Measurements from ENCODE around the gene CRYAA. TPM values are rescaled to one million over a fixed set of nuclear protein-coding genes. Genes with fewer than 3 reads are reported as not detected.

The CRYAA gene
- total RNA-seq, 5 donors from 2014 or later (not counting 1 experiment from before 2014, with no cell fraction given): not detected

GRCh38 chr21:43195121-43196021 is 26.6 kb downstream of the CRYAA start:
- H3K9me3 Mint-ChIP-seq: peaks cover 5 to 16% (median 11%) of the 10 kb centered on the region in 3 donors
- peaks cover 19% of the 10 kb centered on the region for H3K36me3 Mint-ChIP-seq
- ATAC-seq (replicated peaks in 1 of 4) (no peak), DNase-seq (peak in 2 of 35 experiments; percentile 8 to 9)
- no peak overlapping the region for H3K4me3 Mint-ChIP-seq
- ChIA-PET CTCF (no interaction called here), POLR2A (no interaction called here)
- peaks cover 0 to 41% of the 10 kb centered on the region in 2 experiments for H3K27me3 ChIP-seq (replicated peaks in 1 of 2; ENCODE audit: control insufficient read depth in 2 of 2, extremely low read depth in 1 of 2, insufficient read depth in 2 of 2, low read length in 1 of 2)
- H3K9me3 ChIP-seq: peaks cover 4% of the 10 kb centered on the region
- H3K4me3 ChIP-seq (ENCODE audit: control insufficient read depth in 1 of 2, extremely low read depth in 1 of 2, low read length in 1 of 2): no peak overlapping the region
- H3K27ac ChIP-seq (ENCODE audit: low read length): no peak overlapping the region
- WGBS (ENCODE audit: insufficient coverage): 92% methylated on average over 30 of the region's 32 CpGs
- H3K4me1 Mint-ChIP-seq: peaks cover 0 to 12% (median 6%) of the 10 kb centered on the region in 3 donors
- no peaks in the 10 kb centered on the region for H3K36me3 ChIP-seq (ENCODE audit: control insufficient read depth in 2 of 2, extremely low read depth in 1 of 2, insufficient read depth in 1 of 2, low read length in 1 of 2)
- no peaks in the 10 kb centered on the region for H3K4me1 ChIP-seq (ENCODE audit: control insufficient read depth in 1 of 2, extremely low read depth in 1 of 2, insufficient read depth in 2 of 2, low read length in 2 of 2)
- peaks cover 0 to 18% of the 10 kb centered on the region in 2 donors for H3K27me3 Mint-ChIP-seq
- no peak overlapping the region for H3K27ac Mint-ChIP-seq

DNA sequence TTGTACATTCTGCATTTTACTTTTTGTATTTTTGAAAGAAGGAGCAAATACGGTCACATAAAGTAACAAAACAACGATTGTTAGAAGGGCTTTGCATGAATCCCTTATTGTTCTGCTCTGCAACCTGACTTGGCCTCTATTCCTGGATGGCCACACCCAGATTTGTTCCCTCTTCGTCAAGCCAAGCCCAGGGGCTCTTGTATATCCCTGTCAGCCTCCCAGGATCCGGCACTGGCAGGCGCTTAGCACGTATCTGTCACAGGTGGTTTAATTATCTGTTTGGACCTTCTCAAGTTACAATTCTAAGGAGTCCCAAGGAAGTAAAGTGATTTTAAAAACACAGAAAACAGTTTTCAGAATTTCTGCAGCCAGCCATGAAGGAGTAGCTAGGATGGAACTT is 28.0 kb downstream of the CRYAA start:
- DNase-seq: peak in 1 of 35 experiments; percentile 2
- Mint-ChIP-seq H3K9me3 (peaks cover 12 to 28% (median 13%) of the 10 kb centered on the region in 3 donors), H3K27ac (no peak overlapping the region), H3K4me1 (peaks cover 0 to 10% (median 6%) of the 10 kb centered on the region in 3 donors), H3K36me3 (peaks cover 18% of the 10 kb centered on the region), H3K4me3 (no peak overlapping the region), H3K27me3 (peaks cover 0 to 16% of the 10 kb centered on the region in 2 donors)
- Histone ChIP-seq H3K4me1 (ENCODE audit: control insufficient read depth in 1 of 2, extremely low read depth in 1 of 2, insufficient read depth in 2 of 2, low read length in 2 of 2) (no peaks in the 10 kb centered on the region), H3K9me3 (peaks cover 4% of the 10 kb centered on the region), H3K27me3 (replicated peaks in 1 of 2; ENCODE audit: control insufficient read depth in 2 of 2, extremely low read depth in 1 of 2, insufficient read depth in 2 of 2, low read length in 1 of 2) (peaks cover 0 to 36% of the 10 kb centered on the region in 2 experiments), H3K27ac (ENCODE audit: low read length) (no peak overlapping the region), H3K36me3 (ENCODE audit: control insufficient read depth in 2 of 2, extremely low read depth in 1 of 2, insufficient read depth in 1 of 2, low read length in 1 of 2) (no peaks in the 10 kb centered on the region), H3K4me3 (ENCODE audit: control insufficient read depth in 1 of 2, extremely low read depth in 1 of 2, low read length in 1 of 2) (no peak overlapping the region)
- CTCF ChIA-PET: no interaction called here
- 83% methylated on average over 2 of the region's 6 CpGs for WGBS (ENCODE audit: insufficient coverage)
- ATAC-seq (replicated peaks in 1 of 4): no peak
- POLR2A ChIA-PET: no interaction called here

DNA sequence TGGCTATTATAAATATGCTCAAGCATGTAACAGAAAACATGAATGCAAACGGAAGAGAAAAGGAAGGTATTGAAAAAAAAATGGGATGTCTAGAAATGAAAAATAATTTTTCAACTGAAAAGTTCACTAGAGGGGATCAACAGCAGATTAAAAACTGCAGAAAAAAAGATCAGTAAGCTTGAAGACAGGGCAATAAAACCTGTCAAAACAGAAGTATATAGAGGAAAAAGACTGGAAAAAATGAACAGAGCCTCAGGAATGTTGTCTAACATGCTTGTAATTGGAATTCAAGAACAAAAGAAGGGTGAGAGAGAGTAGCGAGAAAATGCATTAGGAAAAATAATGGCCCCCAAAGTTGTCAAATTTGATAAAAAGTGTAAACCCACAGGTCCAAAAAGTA is 29.6 kb downstream of the CRYAA start:
- H3K36me3 Mint-ChIP-seq: peaks cover 7% of the 10 kb centered on the region
- Histone ChIP-seq H3K4me3 (ENCODE audit: control insufficient read depth in 1 of 2, extremely low read depth in 1 of 2, low read length in 1 of 2) (no peak overlapping the region), H3K4me1 (ENCODE audit: control insufficient read depth in 1 of 2, extremely low read depth in 1 of 2, insufficient read depth in 2 of 2, low read length in 2 of 2) (no peaks in the 10 kb centered on the region), H3K27ac (ENCODE audit: low read length) (no peak overlapping the region), H3K9me3 (peaks cover 4% of the 10 kb centered on the region), H3K27me3 (replicated peaks in 1 of 2; ENCODE audit: control insufficient read depth in 2 of 2, extremely low read depth in 1 of 2, insufficient read depth in 2 of 2, low read length in 1 of 2) (peaks cover 0 to 31% of the 10 kb centered on the region in 2 experiments), H3K36me3 (ENCODE audit: control insufficient read depth in 2 of 2, extremely low read depth in 1 of 2, insufficient read depth in 1 of 2, low read length in 1 of 2) (no peaks in the 10 kb centered on the region)
- ATAC-seq (replicated peaks in 1 of 4) (no peak), DNase-seq (no peak)
- no peak overlapping the region for H3K27ac Mint-ChIP-seq
- H3K4me3 Mint-ChIP-seq: no peak overlapping the region
- no CpG with 5 or more reads among the region's 2 CpGs for WGBS (ENCODE audit: insufficient coverage)
- peaks cover 0 to 7% (median 6%) of the 10 kb centered on the region in 3 donors for H3K4me1 Mint-ChIP-seq
- CTCF ChIA-PET: no interaction called here
- peaks cover 0 to 14% of the 10 kb centered on the region in 2 donors for H3K27me3 Mint-ChIP-seq
- POLR2A ChIA-PET: no interaction called here
- peaks cover 13 to 31% (median 17%) of the 10 kb centered on the region in 3 donors for H3K9me3 Mint-ChIP-seq

GRCh38 chr21:43201491-43201890 is 32.7 kb downstream of the CRYAA start:
- DNase-seq (no peak), ATAC-seq (replicated peaks in 1 of 4) (no peak)
- Histone ChIP-seq H3K27me3 (replicated peaks in 1 of 2; ENCODE audit: control insufficient read depth in 2 of 2, extremely low read depth in 1 of 2, insufficient read depth in 2 of 2, low read length in 1 of 2) (peaks cover 0 to 14% of the 10 kb centered on the region in 2 experiments), H3K9me3 (peaks cover 4% of the 10 kb centered on the region), H3K4me1 (ENCODE audit: control insufficient read depth in 1 of 2, extremely low read depth in 1 of 2, insufficient read depth in 2 of 2, low read length in 2 of 2) (no peaks in the 10 kb centered on the region), H3K27ac (ENCODE audit: low read length) (no peak overlapping the region), H3K36me3 (ENCODE audit: control insufficient read depth in 2 of 2, extremely low read depth in 1 of 2, insufficient read depth in 1 of 2, low read length in 1 of 2) (no peaks in the 10 kb centered on the region), H3K4me3 (ENCODE audit: control insufficient read depth in 1 of 2, extremely low read depth in 1 of 2, low read length in 1 of 2) (no peak overlapping the region)
- H3K27ac Mint-ChIP-seq: no peak overlapping the region
- no peak overlapping the region for H3K4me3 Mint-ChIP-seq
- peaks cover 13 to 31% (median 17%) of the 10 kb centered on the region in 3 donors for H3K9me3 Mint-ChIP-seq
- ChIA-PET POLR2A (no interaction called here), CTCF (interaction anchor here in 1 of 2 donors (1.0 kb wide), 1 partner anchor 11 kb away, joined by 3 read pairs; no protein-coding TSS in a partner anchor)
- 80% methylated on average over 1 of the region's 1 CpG for WGBS (ENCODE audit: insufficient coverage)
- peaks cover 0 to 7% (median 6%) of the 10 kb centered on the region in 3 donors for H3K4me1 Mint-ChIP-seq
- H3K27me3 Mint-ChIP-seq: peaks cover 0 to 10% of the 10 kb centered on the region in 2 donors
- peaks cover 7% of the 10 kb centered on the region for H3K36me3 Mint-ChIP-seq

- DNase-seq: no peak
- H3K27ac Mint-ChIP-seq: no peak overlapping the region
- peaks cover 0 to 17% of the 10 kb centered on the region in 2 donors for H3K27me3 Mint-ChIP-seq
- no peak overlapping the region for H3K4me3 Mint-ChIP-seq
- Histone ChIP-seq H3K36me3 (ENCODE audit: control insufficient read depth in 2 of 2, extremely low read depth in 1 of 2, insufficient read depth in 1 of 2, low read length in 1 of 2) (no peaks in the 10 kb centered on the region), H3K9me3 (peaks cover under 1% of the 10 kb centered on the region), H3K4me1 (ENCODE audit: control insufficient read depth in 1 of 2, extremely low read depth in 1 of 2, insufficient read depth in 2 of 2, low read length in 2 of 2) (no peaks in the 10 kb centered on the region), H3K27me3 (replicated peaks in 1 of 2; ENCODE audit: control insufficient read depth in 2 of 2, extremely low read depth in 1 of 2, insufficient read depth in 2 of 2, low read length in 1 of 2) (peaks cover 0 to 33% of the 10 kb centered on the region in 2 experiments), H3K27ac (ENCODE audit: low read length) (no peak overlapping the region), H3K4me3 (ENCODE audit: control insufficient read depth in 1 of 2, extremely low read depth in 1 of 2, low read length in 1 of 2) (no peak overlapping the region)
- ChIA-PET CTCF (no interaction called here), POLR2A (no interaction called here)
- peaks cover 9 to 21% (median 12%) of the 10 kb centered on the region in 3 donors for H3K9me3 Mint-ChIP-seq
- H3K36me3 Mint-ChIP-seq: peaks cover 1% of the 10 kb centered on the region
- 74% methylated on average over 6 of the region's 6 CpGs for WGBS (ENCODE audit: insufficient coverage)
- ATAC-seq (replicated peaks in 1 of 4): no peak
- no peaks in the 10 kb centered on the region for H3K4me1 Mint-ChIP-seq
These were observed 34.8 kb downstream of the CRYAA start for GRCh38 chr21:43203591-43203990.

DNA sequence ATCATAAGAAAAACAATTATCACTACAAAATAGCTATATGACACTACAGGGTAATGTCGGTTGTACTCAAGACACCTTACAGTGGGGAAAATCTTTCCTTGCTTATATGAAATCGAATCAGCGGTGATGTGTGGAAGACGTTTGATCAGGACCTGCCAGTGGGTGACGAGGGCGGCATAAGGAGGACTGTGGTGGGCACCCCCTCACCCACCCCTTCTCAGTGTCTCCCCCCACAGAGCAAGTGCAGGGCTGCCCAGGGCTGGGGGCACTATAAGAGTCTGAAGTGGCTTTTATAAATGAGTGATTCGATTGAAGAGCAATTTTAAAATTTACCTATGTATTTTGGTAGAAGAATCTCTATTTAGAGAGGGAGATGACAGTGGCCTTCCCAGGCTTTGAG is 35.8 kb downstream of the CRYAA start:
- ChIA-PET POLR2A (no interaction called here), CTCF (interaction anchor here in 1 of 2 donors (0.5 kb wide), 1 partner anchor 153 kb away, joined by 3 read pairs; no protein-coding TSS in a partner anchor)
- Histone ChIP-seq H3K4me1 (ENCODE audit: control insufficient read depth in 1 of 2, extremely low read depth in 1 of 2, insufficient read depth in 2 of 2, low read length in 2 of 2) (no peaks in the 10 kb centered on the region), H3K27ac (ENCODE audit: low read length) (no peak overlapping the region), H3K27me3 (replicated peaks in 1 of 2; ENCODE audit: control insufficient read depth in 2 of 2, extremely low read depth in 1 of 2, insufficient read depth in 2 of 2, low read length in 1 of 2) (peaks cover 0 to 44% of the 10 kb centered on the region in 2 experiments), H3K4me3 (ENCODE audit: control insufficient read depth in 1 of 2, extremely low read depth in 1 of 2, low read length in 1 of 2) (no peak overlapping the region), H3K36me3 (ENCODE audit: control insufficient read depth in 2 of 2, extremely low read depth in 1 of 2, insufficient read depth in 1 of 2, low read length in 1 of 2) (no peaks in the 10 kb centered on the region), H3K9me3 (no peaks in the 10 kb centered on the region)
- Mint-ChIP-seq H3K27me3 (peaks cover 0 to 22% of the 10 kb centered on the region in 2 donors), H3K9me3 (peaks cover 9 to 20% (median 10%) of the 10 kb centered on the region in 3 donors), H3K27ac (no peak overlapping the region), H3K4me1 (no peaks in the 10 kb centered on the region), H3K36me3 (no peaks in the 10 kb centered on the region), H3K4me3 (no peak overlapping the region)
- DNase-seq (no peak), ATAC-seq (replicated peaks in 1 of 4) (no peak)
- WGBS (ENCODE audit: insufficient coverage): no CpG with 5 or more reads among the region's 7 CpGs

All from T-cell (primary cell).